ENCODE results near the gene CYSLTR2.

CYSLTR2 gene

DNA sequence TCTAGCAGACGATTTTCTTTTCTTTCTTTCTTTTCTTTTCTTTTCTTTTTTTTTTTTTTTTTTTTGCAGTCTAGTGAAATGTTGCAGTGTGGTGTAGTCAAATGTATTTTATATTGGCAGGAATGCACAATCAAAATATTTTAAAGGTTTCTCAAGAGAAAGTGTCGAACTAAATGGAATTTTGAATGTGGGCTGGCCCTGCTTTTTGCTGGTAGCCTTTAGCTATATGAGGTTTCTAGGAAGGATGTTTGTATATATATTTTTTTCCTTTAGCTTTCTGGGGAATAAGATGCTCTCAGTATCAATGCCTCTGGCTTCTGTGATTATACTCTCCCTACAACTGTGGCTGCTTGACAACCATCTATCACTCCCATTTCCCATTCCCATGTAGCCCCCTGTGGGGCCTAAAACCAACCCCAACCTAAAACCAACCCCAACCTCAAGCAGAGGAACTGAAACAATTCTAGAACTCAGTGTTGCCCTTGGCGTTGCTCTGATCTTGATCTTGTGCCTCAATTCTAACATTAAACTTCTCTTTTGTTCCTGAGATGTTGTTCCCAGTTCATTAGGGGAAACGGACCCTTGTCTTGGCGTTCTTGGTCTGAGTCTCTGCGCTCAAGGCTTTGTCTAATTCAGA is 27.1 kb downstream of the CYSLTR2 start:
- TF ChIP-seq EZH2phosphoT487 (conservative IDR thresholded peaks at IDR 0.05; ENCODE audit: low read length) = no peak
- TF ChIP-seq, protein P1, sequence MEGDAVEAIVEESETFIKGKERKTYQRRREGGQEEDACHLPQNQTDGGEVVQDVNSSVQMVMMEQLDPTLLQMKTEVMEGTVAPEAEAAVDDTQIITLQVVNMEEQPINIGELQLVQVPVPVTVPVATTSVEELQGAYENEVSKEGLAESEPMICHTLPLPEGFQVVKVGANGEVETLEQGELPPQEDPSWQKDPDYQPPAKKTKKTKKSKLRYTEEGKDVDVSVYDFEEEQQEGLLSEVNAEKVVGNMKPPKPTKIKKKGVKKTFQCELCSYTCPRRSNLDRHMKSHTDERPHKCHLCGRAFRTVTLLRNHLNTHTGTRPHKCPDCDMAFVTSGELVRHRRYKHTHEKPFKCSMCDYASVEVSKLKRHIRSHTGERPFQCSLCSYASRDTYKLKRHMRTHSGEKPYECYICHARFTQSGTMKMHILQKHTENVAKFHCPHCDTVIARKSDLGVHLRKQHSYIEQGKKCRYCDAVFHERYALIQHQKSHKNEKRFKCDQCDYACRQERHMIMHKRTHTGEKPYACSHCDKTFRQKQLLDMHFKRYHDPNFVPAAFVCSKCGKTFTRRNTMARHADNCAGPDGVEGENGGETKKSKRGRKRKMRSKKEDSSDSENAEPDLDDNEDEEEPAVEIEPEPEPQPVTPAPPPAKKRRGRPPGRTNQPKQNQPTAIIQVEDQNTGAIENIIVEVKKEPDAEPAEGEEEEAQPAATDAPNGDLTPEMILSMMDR (IDR thresholded peaks at IDR 0.05; ENCODE audit: insufficient read depth, low read length, poor library complexity, severe bottlenecking) = no peak
- no peaks in the 10 kb centered on the region for H3K79me2 ChIP-seq (ENCODE audit: insufficient read depth, low read length)
- H3K9ac ChIP-seq (ENCODE audit: low read length) = no peak overlapping the region
- H3K9me3 ChIP-seq (ENCODE audit: insufficient read depth, low read length) = no peaks in the 10 kb centered on the region
- no peaks in the 10 kb centered on the region for H3F3A ChIP-seq (ENCODE audit: insufficient read depth)
- H3K9me2 ChIP-seq (replicated peaks; ENCODE audit: insufficient read depth, low read length) = no peaks in the 10 kb centered on the region
- H3K36me3 ChIP-seq (ENCODE audit: low read length) = no peaks in the 10 kb centered on the region
- no peaks in the 10 kb centered on the region for H3K27me3 ChIP-seq (ENCODE audit: low read length)
- H4K20me1 ChIP-seq (ENCODE audit: low read depth, low read length) = no peaks in the 10 kb centered on the region
- no peak overlapping the region for H3K4me2 ChIP-seq (ENCODE audit: low read depth, low read length, poor library complexity, severe bottlenecking)
- H3K27ac ChIP-seq (ENCODE audit: low read depth, low read length) = no peak overlapping the region
- H3K4me3 ChIP-seq (ENCODE audit: insufficient read depth, low read length, poor library complexity, severe bottlenecking) = no peak overlapping the region
- H2AFZ ChIP-seq (ENCODE audit: low read depth, low read length, severe bottlenecking) = no peak overlapping the region

DNA sequence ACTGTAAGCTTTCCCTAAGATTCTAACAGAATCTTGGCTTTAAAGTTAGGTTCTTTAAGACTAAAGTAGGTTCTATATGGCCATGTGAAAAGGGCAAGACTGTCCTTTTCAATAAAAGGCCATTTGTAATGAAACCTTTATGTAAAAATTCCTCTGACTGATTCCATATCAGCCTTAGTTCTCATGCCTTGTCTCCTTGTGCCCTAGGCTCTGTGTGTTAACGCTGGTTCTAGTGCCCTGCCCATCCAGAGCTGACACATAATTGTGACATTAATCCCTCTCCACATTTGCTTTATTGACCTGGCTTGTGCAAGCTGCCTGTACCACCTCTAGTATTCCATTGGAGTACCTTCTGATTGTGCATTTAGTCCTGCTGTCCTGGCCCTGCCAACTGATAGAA is 28.2 kb downstream of the CYSLTR2 start:
- H3K9me2 ChIP-seq (replicated peaks; ENCODE audit: insufficient read depth, low read length) = no peaks in the 10 kb centered on the region
- H3K9me3 ChIP-seq (ENCODE audit: insufficient read depth, low read length) = no peaks in the 10 kb centered on the region
- no peak overlapping the region for H3K9ac ChIP-seq (ENCODE audit: low read length)
- H3F3A ChIP-seq (ENCODE audit: insufficient read depth) = no peaks in the 10 kb centered on the region
- H3K4me2 ChIP-seq (ENCODE audit: low read depth, low read length, poor library complexity, severe bottlenecking) = no peak overlapping the region
- no peaks in the 10 kb centered on the region for H4K20me1 ChIP-seq (ENCODE audit: low read depth, low read length)
- H3K36me3 ChIP-seq (ENCODE audit: low read length) = no peaks in the 10 kb centered on the region
- no peak overlapping the region for H2AFZ ChIP-seq (ENCODE audit: low read depth, low read length, severe bottlenecking)
- no peak overlapping the region for H3K4me3 ChIP-seq (ENCODE audit: insufficient read depth, low read length, poor library complexity, severe bottlenecking)
- no peaks in the 10 kb centered on the region for H3K27me3 ChIP-seq (ENCODE audit: low read length)
- no peak overlapping the region for H3K27ac ChIP-seq (ENCODE audit: low read depth, low read length)
- TF ChIP-seq, protein P1 (IDR thresholded peaks at IDR 0.05; ENCODE audit: insufficient read depth, low read length, poor library complexity, severe bottlenecking) = no peak
- TF ChIP-seq EZH2phosphoT487 (conservative IDR thresholded peaks at IDR 0.05; ENCODE audit: low read length) = no peak
- H3K79me2 ChIP-seq (ENCODE audit: insufficient read depth, low read length) = no peaks in the 10 kb centered on the region

- H3K4me3 ChIP-seq (ENCODE audit: insufficient read depth, low read length, poor library complexity, severe bottlenecking) = no peak overlapping the region
- H3K27ac ChIP-seq (ENCODE audit: low read depth, low read length) = no peak overlapping the region
- H3K27me3 ChIP-seq (ENCODE audit: low read length) = no peaks in the 10 kb centered on the region
- no peaks in the 10 kb centered on the region for H3K79me2 ChIP-seq (ENCODE audit: insufficient read depth, low read length)
- no peak overlapping the region for H3K4me2 ChIP-seq (ENCODE audit: low read depth, low read length, poor library complexity, severe bottlenecking)
- no peaks in the 10 kb centered on the region for H4K20me1 ChIP-seq (ENCODE audit: low read depth, low read length)
- H3K9ac ChIP-seq (ENCODE audit: low read length) = no peak overlapping the region
- no peak for TF ChIP-seq EZH2phosphoT487 (conservative IDR thresholded peaks at IDR 0.05; ENCODE audit: low read length)
- TF ChIP-seq, protein P1 (IDR thresholded peaks at IDR 0.05; ENCODE audit: insufficient read depth, low read length, poor library complexity, severe bottlenecking) = no peak
- H3K9me3 ChIP-seq (ENCODE audit: insufficient read depth, low read length) = no peaks in the 10 kb centered on the region
- no peak overlapping the region for H2AFZ ChIP-seq (ENCODE audit: low read depth, low read length, severe bottlenecking)
- no peaks in the 10 kb centered on the region for H3F3A ChIP-seq (ENCODE audit: insufficient read depth)
- no peaks in the 10 kb centered on the region for H3K9me2 ChIP-seq (replicated peaks; ENCODE audit: insufficient read depth, low read length)
- H3K36me3 ChIP-seq (ENCODE audit: low read length) = no peaks in the 10 kb centered on the region
These were observed 28.7 kb downstream of the CYSLTR2 start for GRCh38 chr13:48682436-48682835.

Data from SU-DHL-6 (cell line).